22Rv1 (cell line): ENCODE data around the gene RAB19.

Experiments used
- ZFX ChIP-seq: fragments of 450-650 bp; IDR thresholded peaks from 2 replicates; pipeline ENCODE4 v1.6.1; 2017; ENCODE audit warnings: antibody characterized with exemption, borderline replicate concordance
- TF ChIP-seq, protein P1 (sequence below): fragments of 450-650 bp; IDR thresholded peaks from 2 replicates; pipeline ENCODE4 v1.5.1; 2017; ENCODE audit warnings: mild to moderate bottlenecking

GRCh38 chr7:140390466-140391190 is 13.2 kb upstream of the RAB19 start:
- TF ChIP-seq, protein P1, sequence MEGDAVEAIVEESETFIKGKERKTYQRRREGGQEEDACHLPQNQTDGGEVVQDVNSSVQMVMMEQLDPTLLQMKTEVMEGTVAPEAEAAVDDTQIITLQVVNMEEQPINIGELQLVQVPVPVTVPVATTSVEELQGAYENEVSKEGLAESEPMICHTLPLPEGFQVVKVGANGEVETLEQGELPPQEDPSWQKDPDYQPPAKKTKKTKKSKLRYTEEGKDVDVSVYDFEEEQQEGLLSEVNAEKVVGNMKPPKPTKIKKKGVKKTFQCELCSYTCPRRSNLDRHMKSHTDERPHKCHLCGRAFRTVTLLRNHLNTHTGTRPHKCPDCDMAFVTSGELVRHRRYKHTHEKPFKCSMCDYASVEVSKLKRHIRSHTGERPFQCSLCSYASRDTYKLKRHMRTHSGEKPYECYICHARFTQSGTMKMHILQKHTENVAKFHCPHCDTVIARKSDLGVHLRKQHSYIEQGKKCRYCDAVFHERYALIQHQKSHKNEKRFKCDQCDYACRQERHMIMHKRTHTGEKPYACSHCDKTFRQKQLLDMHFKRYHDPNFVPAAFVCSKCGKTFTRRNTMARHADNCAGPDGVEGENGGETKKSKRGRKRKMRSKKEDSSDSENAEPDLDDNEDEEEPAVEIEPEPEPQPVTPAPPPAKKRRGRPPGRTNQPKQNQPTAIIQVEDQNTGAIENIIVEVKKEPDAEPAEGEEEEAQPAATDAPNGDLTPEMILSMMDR, result no peak
- no peak for TF ChIP-seq ZFX
